Activated CD4-positive, alpha-beta T cell treated with anti-CD3 and anti-CD28 coated beads, Interleukin-10, Interleukin-2, amounts not matched to agents 100 ng/mL and 50 ng/mL, durations not matched to agents 16 hours and 8 hours (primary cell): ENCODE results near the gene SORCS2.
"Not testable (repeated sequence)": the region's sequence is repeated elsewhere in the genome, so short reads cannot be mapped to it uniquely, and the experiment has no call there.

ENCODE experiments used
- DNase-seq: peaks from one replicate; pipeline ENCODE4 v3.0.0-alpha.2; 2020

The SORCS2 gene

GRCh38 chr4:7434141-7434765 is 241.9 kb downstream of the SORCS2 start:
- no peak for DNase-seq

- no peak for DNase-seq
Observed at GRCh38 chr4:7434766-7435150, 242.4 kb downstream of the SORCS2 start, which contains the start of gene PSAPL1. PSAPL1 (minus strand) TSS chr4:7434930; CDS start chr4:7434879, 51 bp downstream.

- no peak for DNase-seq
Observed at GRCh38 chr4:7435471-7436061, 243.2 kb downstream of the SORCS2 start.

- DNase-seq, result no peak
Observed at GRCh38 chr4:7436256-7436655, 243.9 kb downstream of the SORCS2 start.

GRCh38 chr4:7439699-7440098 is 247.4 kb downstream of the SORCS2 start:
- DNase-seq, result no peak

GRCh38 chr4:7441201-7441600 is 248.9 kb downstream of the SORCS2 start:
- no peak for DNase-seq

GRCh38 chr4:7442574-7443162 is 250.3 kb downstream of the SORCS2 start:
- no peak for DNase-seq

GRCh38 chr4:7444314-7444713 is 252.0 kb downstream of the SORCS2 start:
- no peak for DNase-seq

GRCh38 chr4:7444731-7445130 is 252.4 kb downstream of the SORCS2 start:
- DNase-seq, result no peak

- DNase-seq, result no peak
Observed at GRCh38 chr4:7447236-7447635, 254.9 kb downstream of the SORCS2 start.

- DNase-seq, result no peak
Observed at GRCh38 chr4:7448036-7448435, 255.7 kb downstream of the SORCS2 start.

GRCh38 chr4:7450775-7451433 is 258.6 kb downstream of the SORCS2 start:
- DNase-seq, result no peak

- no peak for DNase-seq
Observed at GRCh38 chr4:7451434-7451789, 259.1 kb downstream of the SORCS2 start.

- DNase-seq, result no peak
Observed at GRCh38 chr4:7451800-7452199, 259.5 kb downstream of the SORCS2 start.

GRCh38 chr4:7452802-7453201 is 260.5 kb downstream of the SORCS2 start:
- not testable (repeated sequence) for DNase-seq

- DNase-seq, result no peak
Observed at GRCh38 chr4:7457201-7458065, 265.1 kb downstream of the SORCS2 start.

GRCh38 chr4:7458066-7458425 is 265.7 kb downstream of the SORCS2 start:
- no peak for DNase-seq

- DNase-seq, result no peak
Observed at GRCh38 chr4:7458477-7458876, 266.1 kb downstream of the SORCS2 start.

GRCh38 chr4:7459471-7459870 is 267.1 kb downstream of the SORCS2 start:
- no peak for DNase-seq

GRCh38 chr4:7460566-7460965 is 268.2 kb downstream of the SORCS2 start:
- DNase-seq, result no peak

GRCh38 chr4:7461230-7461629 is 268.9 kb downstream of the SORCS2 start:
- DNase-seq, result no peak

- no peak for DNase-seq
Observed at GRCh38 chr4:7462509-7462971, 270.2 kb downstream of the SORCS2 start.
